ENCODE data around the gene SYT14. TPM values are rescaled to one million over a fixed set of nuclear protein-coding genes. Genes with fewer than 3 reads are reported as not detected.

SYT14 gene
- total and polyA plus RNA-seq, 2 experiments from 2014 or later, result 0.09 to 0.36 TPM

GRCh38 chr1:210125143-210125542 lies 187.1 kb downstream of the SYT14 start:
- H3K9me3 ChIP-seq (ENCODE audit: low read depth), result no peaks in the 10 kb centered on the region
- no peaks in the 10 kb centered on the region for H3K27me3 ChIP-seq
- H3K4me1 ChIP-seq (ENCODE audit: low read depth), result no peaks in the 10 kb centered on the region
- DNase-seq (ENCODE audit: low read depth in 1 of 2, low spot score in 1 of 2), result no peak
- TF ChIP-seq CTCF (IDR thresholded peaks at IDR 0.05; ENCODE audit: low read depth, low read length), result no peak
- no peaks in the 10 kb centered on the region for H3K36me3 ChIP-seq
- no peak overlapping the region for H3K4me3 ChIP-seq
- H3K27ac ChIP-seq, result no peak overlapping the region

GRCh38 chr1:210129092-210129491 lies 191.1 kb downstream of the SYT14 start:
- Histone ChIP-seq H3K9me3 (ENCODE audit: low read depth) (no peaks in the 10 kb centered on the region), H3K27ac (no peak overlapping the region), H3K36me3 (no peaks in the 10 kb centered on the region), H3K4me1 (ENCODE audit: low read depth) (no peaks in the 10 kb centered on the region), H3K4me3 (no peak overlapping the region), H3K27me3 (no peaks in the 10 kb centered on the region)
- no peak for TF ChIP-seq CTCF (IDR thresholded peaks at IDR 0.05; ENCODE audit: low read depth, low read length)
- no peak for DNase-seq (ENCODE audit: low read depth in 1 of 2, low spot score in 1 of 2)

- Histone ChIP-seq H3K27me3 (no peaks in the 10 kb centered on the region), H3K36me3 (no peaks in the 10 kb centered on the region), H3K4me1 (ENCODE audit: low read depth) (no peaks in the 10 kb centered on the region), H3K9me3 (ENCODE audit: low read depth) (no peaks in the 10 kb centered on the region), H3K27ac (no peak overlapping the region), H3K4me3 (no peak overlapping the region)
- TF ChIP-seq CTCF (IDR thresholded peaks at IDR 0.05; ENCODE audit: low read depth, low read length), result no peak
- no peak for DNase-seq (ENCODE audit: low read depth in 1 of 2, low spot score in 1 of 2)
These were observed 191.7 kb downstream of the SYT14 start for GRCh38 chr1:210129759-210130158.

- TF ChIP-seq CTCF (IDR thresholded peaks at IDR 0.05; ENCODE audit: low read depth, low read length), result no peak
- no peaks in the 10 kb centered on the region for H3K36me3 ChIP-seq
- DNase-seq (ENCODE audit: low read depth in 1 of 2, low spot score in 1 of 2), result peak; percentile 61 to 77
These were observed 194.6 kb downstream of the SYT14 start for GRCh38 chr1:210132582-210132981.

GRCh38 chr1:210143465-210144062 lies 205.5 kb downstream of the SYT14 start:
- peak; percentile 79 to 82 for DNase-seq (ENCODE audit: low read depth in 1 of 2, low spot score in 1 of 2)
- no peaks in the 10 kb centered on the region for H3K9me3 ChIP-seq (ENCODE audit: low read depth)
- H3K4me1 ChIP-seq (ENCODE audit: low read depth), result no peaks in the 10 kb centered on the region
- no peaks in the 10 kb centered on the region for H3K27me3 ChIP-seq
- no peak overlapping the region for H3K27ac ChIP-seq
- peak; percentile 68 for TF ChIP-seq CTCF (IDR thresholded peaks at IDR 0.05; ENCODE audit: low read depth, low read length)
- H3K36me3 ChIP-seq, result no peaks in the 10 kb centered on the region
- no peak overlapping the region for H3K4me3 ChIP-seq

More at GRCh38 chr1:210132582-210132981, 194.6 kb downstream of the SYT14 start:
- H3K4me3 ChIP-seq, result no peak overlapping the region
- no peaks in the 10 kb centered on the region for H3K9me3 ChIP-seq (ENCODE audit: low read depth)
- no peaks in the 10 kb centered on the region for H3K27me3 ChIP-seq
- H3K4me1 ChIP-seq (ENCODE audit: low read depth), result no peaks in the 10 kb centered on the region
- H3K27ac ChIP-seq, result no peak overlapping the region
